ENCODE results near the gene PCK1. TPM values are rescaled to one million over a fixed set of nuclear protein-coding genes. Genes with fewer than 3 reads are reported as not detected.

PCK1 gene
- total RNA-seq, 1 donor from 2014 or later: not detected

GRCh38 chr20:57587989-57588377 is 27.1 kb downstream of the PCK1 start:
- H3K27me3 Mint-ChIP-seq: peaks cover 24% of the 10 kb centered on the region
- intact Hi-C loops (cut with micrococcal nuclease): no loop called here
- H3K4me1 Mint-ChIP-seq: no peaks in the 10 kb centered on the region
- H3K9me3 Mint-ChIP-seq: peaks cover 3% of the 10 kb centered on the region
- H3K36me3 Mint-ChIP-seq (ENCODE audit: low read depth): no peaks in the 10 kb centered on the region
- DNase-seq: no peak
- POLR2A ChIA-PET: no interaction called here
- TF ChIP-seq, protein P1, sequence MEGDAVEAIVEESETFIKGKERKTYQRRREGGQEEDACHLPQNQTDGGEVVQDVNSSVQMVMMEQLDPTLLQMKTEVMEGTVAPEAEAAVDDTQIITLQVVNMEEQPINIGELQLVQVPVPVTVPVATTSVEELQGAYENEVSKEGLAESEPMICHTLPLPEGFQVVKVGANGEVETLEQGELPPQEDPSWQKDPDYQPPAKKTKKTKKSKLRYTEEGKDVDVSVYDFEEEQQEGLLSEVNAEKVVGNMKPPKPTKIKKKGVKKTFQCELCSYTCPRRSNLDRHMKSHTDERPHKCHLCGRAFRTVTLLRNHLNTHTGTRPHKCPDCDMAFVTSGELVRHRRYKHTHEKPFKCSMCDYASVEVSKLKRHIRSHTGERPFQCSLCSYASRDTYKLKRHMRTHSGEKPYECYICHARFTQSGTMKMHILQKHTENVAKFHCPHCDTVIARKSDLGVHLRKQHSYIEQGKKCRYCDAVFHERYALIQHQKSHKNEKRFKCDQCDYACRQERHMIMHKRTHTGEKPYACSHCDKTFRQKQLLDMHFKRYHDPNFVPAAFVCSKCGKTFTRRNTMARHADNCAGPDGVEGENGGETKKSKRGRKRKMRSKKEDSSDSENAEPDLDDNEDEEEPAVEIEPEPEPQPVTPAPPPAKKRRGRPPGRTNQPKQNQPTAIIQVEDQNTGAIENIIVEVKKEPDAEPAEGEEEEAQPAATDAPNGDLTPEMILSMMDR (IDR thresholded peaks at IDR 0.05): no peak
- CTCF ChIA-PET: no interaction called here
- no peak overlapping the region for H3K4me3 Mint-ChIP-seq
- no peak overlapping the region for H3K27ac Mint-ChIP-seq
- ATAC-seq (ENCODE audit: low read depth): no peak

GRCh38 chr20:57588596-57588995 is 27.7 kb downstream of the PCK1 start:
- ChIA-PET CTCF (no interaction called here), POLR2A (no interaction called here)
- Mint-ChIP-seq H3K4me1 (peaks cover 4% of the 10 kb centered on the region), H3K9me3 (peaks cover 3% of the 10 kb centered on the region), H3K27ac (no peak overlapping the region), H3K36me3 (ENCODE audit: low read depth) (no peaks in the 10 kb centered on the region), H3K27me3 (peaks cover 23% of the 10 kb centered on the region), H3K4me3 (no peak overlapping the region)
- TF ChIP-seq, protein P1 (IDR thresholded peaks at IDR 0.05): no peak
- intact Hi-C loops (cut with micrococcal nuclease): no loop called here
- DNase-seq (no peak), ATAC-seq (ENCODE audit: low read depth) (no peak)

DNA sequence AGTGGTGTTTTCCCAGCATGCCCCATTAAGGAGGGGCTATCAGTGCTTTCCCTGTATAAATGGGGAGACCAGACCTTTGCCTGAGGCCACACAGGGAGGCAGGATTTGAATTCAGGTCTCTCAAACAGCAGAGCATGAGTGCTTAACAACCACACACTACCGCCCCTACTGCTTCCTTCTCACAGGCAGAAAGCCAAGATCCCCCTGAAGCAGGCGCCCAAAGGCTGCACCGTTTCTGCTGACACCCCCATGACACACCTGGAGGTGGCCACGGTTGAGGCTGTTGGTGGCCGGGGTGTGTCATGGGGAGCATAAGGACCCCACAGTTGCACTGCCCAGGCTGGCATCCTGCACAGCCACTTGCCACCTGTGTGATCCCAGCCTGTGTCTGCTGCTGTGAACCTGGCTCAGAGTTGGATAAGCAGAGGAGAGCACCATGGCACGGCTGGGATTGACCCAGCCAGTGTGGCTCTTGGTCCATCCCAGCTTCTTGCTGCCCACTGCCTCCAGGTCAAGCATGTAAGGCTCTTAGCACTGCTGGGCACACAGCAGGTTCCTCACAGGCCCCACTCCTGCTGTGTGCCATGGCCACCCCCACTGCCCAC is 28.3 kb downstream of the PCK1 start:
- ChIA-PET CTCF (no interaction called here), POLR2A (no interaction called here)
- intact Hi-C loops (cut with micrococcal nuclease): no loop called here
- Mint-ChIP-seq H3K36me3 (ENCODE audit: low read depth) (no peaks in the 10 kb centered on the region), H3K4me1 (peaks cover 4% of the 10 kb centered on the region), H3K27me3 (peaks cover 21% of the 10 kb centered on the region), H3K27ac (no peak overlapping the region), H3K9me3 (peaks cover 3% of the 10 kb centered on the region), H3K4me3 (no peak overlapping the region)
- no peak for DNase-seq
- no peak for ATAC-seq (ENCODE audit: low read depth)
- TF ChIP-seq, protein P1 (IDR thresholded peaks at IDR 0.05): no peak

- no peaks in the 10 kb centered on the region for H3K36me3 Mint-ChIP-seq (ENCODE audit: low read depth)
- DNase-seq (no peak), ATAC-seq (ENCODE audit: low read depth) (no peak)
- H3K27me3 Mint-ChIP-seq: peaks cover 16% of the 10 kb centered on the region
- no peak overlapping the region for H3K4me3 Mint-ChIP-seq
- H3K27ac Mint-ChIP-seq: no peak overlapping the region
- H3K9me3 Mint-ChIP-seq: peaks cover 3% of the 10 kb centered on the region
- TF ChIP-seq, protein P1 (IDR thresholded peaks at IDR 0.05): no peak
- ChIA-PET POLR2A (no interaction called here), CTCF (no interaction called here)
- intact Hi-C loops (cut with micrococcal nuclease): no loop called here
- H3K4me1 Mint-ChIP-seq: peaks cover 7% of the 10 kb centered on the region
Observed at GRCh38 chr20:57589728-57590484, 29.0 kb downstream of the PCK1 start.

GRCh38 chr20:57590485-57591288 is 29.8 kb downstream of the PCK1 start:
- Mint-ChIP-seq H3K27me3 (peaks cover 9% of the 10 kb centered on the region), H3K4me1 (peaks cover 7% of the 10 kb centered on the region), H3K36me3 (ENCODE audit: low read depth) (no peaks in the 10 kb centered on the region), H3K27ac (no peak overlapping the region), H3K4me3 (no peak overlapping the region), H3K9me3 (peaks cover 3% of the 10 kb centered on the region)
- ChIA-PET CTCF (no interaction called here), POLR2A (no interaction called here)
- DNase-seq (no peak), ATAC-seq (ENCODE audit: low read depth) (no peak)
- intact Hi-C loops (cut with micrococcal nuclease): no loop called here
- TF ChIP-seq, protein P1 (IDR thresholded peaks at IDR 0.05): no peak

Data from activated B cell treated with CpG ODN at 0.5 μM for 24 hours (primary cell).